GM21515 (cell line): ENCODE data around the gene ADCK1.
"Not testable (repeated sequence)": the region's sequence is repeated elsewhere in the genome, so short reads cannot be mapped to it uniquely, and the experiment has no call there.

Source experiments
- ATAC-seq: cut with Tn5 transposase; IDR thresholded peaks from one replicate; pipeline ENCODE4 v1.9.1; 2021; ENCODE audit not compliant: unreplicated experiment

The ADCK1 gene

DNA sequence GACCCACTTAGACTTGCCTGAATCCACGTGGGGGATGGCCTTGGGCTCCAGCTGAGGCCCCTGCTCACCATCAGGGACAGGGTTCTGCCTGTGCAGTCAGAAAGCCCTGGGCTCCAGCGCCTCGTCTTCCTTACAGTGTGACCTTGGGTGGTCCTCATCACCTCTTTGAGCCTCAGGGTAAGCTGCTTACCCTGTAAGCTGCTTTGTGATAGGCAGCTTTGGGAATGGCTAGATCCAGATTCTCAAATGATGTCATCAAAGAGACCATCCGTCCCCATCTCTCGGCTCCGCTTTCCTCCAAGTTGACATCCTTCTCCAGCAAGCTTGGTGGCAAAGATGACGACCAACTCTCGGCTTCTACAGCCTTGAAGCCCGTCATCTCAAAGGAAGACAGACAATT is 127.0 kb downstream of the ADCK1 start:
- no peak for ATAC-seq

DNA sequence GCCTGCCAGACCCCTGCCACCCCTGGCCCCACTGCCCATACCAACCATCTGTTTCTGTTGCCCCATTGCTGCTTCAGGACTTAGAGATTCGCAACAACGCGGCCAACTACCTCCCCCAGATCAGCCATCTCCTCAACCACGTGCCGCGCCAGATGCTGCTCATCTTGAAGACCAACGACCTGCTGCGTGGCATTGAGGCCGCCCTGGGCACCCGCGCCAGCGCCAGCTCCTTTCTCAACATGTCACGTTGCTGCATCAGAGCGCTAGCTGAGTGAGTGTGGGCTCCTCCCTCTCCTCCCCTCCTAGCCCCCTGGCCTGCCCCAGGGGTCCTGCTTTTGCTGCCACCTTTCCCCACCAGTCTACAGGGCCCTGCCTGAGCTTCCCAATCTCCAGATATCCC is 131.5 kb downstream of the ADCK1 start:
- ATAC-seq = no peak

GRCh38 chr14:77936138-77936639 is 136.3 kb downstream of the ADCK1 start:
- no peak for ATAC-seq

GRCh38 chr14:77947372-77947771 is 147.5 kb downstream of the ADCK1 start:
- ATAC-seq = no peak

DNA sequence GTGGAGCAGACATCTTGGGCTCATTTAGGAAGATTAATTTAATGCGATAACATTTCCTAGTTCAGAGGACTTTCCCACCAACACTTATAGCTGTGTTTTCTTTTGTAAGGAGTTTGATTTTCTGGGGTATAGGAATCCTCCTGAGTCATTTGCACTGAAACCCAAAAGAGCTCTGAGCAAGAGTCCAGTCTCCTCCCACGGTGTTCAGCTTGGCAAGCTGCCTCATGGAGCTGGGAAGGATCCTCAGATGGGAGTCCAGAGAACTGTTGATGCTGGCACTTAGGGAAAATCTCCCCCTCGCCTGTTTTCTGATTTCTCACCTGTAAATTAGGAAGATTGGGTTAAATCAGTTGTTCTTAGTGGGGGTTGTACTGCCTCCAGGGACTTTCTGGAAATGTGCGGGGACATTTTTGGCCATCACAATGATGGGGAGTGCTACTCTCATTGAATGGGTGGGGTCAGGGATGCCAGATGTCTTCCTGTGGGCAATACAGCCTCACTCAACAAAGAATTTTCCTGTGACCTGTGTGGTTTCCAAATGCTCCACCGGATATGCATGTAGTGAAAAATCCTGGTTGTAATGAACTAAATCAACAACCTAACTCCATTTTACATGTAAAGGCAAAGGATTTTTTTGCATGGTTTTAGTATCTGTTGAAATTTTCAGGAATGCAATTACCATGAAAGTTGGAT is 150.6 kb downstream of the ADCK1 start:
- ATAC-seq = no peak

DNA sequence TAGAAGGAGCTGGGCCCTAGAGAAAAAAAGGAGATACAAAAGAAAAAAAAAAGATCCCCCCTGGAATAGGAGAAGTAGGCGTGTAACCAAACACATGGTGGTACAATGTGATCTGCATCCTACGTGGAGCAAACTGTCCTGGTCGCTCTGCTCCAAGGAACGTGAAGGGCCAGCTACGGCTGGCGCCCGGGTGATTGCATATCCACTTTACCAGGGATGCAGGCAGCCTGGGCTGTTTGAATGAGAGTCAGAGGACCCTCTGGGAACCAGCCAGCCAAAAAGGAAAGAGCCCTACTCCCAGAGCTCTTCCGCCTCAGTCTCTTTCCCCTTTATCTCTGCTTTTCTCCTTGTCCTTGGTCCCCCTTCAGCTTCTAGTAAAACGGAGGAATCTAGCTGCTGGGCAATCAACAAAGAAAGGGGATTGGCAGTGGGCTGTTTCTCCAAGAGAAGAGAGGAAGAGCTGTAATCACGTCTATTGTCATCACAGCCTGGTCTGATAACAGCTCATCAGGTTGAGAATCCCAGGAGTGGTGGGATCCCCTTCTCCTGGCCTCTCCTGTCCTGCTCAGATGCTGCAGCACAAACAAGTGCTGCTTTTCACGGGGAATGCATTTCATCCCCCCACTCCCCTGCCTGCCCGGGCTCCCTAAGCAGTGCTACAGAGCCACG is 156.0 kb downstream of the ADCK1 start:
- ATAC-seq = no peak

DNA sequence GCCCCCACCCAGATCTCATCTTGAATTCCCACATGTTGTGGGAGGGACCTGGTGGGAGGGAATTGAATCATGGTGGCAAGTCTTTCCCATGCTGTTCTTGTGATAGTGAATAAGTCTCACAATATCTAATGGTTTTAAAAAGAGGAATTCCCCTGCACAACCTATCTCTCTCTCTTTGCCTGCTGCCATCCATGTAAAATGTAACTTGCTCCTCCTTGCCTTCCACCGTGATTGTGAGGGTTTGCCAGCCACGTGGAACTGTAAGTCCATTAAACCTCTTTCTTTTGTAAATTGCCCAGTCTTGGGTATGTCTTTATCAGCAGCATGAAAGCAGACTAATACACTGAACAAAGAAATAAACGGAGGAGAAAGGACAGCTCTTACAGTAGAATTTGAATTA is 159.8 kb downstream of the ADCK1 start:
- ATAC-seq = not testable (repeated sequence)

- no peak for ATAC-seq
Measured at GRCh38 chr14:77961847-77962580, 162.1 kb downstream of the ADCK1 start.

DNA sequence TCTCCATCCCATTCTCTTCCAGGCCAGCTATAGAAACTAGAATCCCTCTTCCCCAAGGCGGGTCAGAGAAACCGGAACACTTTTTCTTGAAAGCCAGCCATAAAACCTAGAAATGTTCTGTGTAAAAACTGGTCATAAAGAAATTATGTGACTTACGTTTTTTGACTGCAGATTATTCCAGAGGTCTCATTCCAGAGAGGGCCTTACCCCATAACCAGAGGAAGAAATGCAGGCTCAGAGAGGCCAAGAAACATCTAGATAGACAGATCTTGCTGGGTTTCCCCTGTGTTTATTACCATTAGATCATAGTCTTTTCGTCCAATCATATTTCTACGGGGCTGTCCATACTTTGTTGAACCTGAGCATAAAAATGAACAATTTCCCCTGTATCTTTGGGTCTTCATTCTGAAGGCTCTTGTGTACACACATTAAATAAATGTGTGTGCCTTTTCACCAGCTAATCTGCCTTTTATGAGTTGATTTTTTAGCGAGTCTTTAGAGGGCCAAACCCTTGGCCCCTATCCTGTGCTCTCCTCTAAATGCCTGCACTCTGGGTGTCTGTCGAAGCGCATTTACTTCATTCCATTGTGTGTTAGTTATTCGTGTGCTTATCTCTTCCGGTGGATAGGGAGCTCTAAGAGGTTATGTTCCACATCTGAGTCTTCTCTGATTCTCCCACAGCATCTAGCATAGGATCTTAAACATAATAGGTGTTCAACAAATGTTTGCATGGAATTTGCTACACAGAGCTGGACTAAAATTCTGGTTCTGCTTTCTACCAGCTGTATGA is 163.0 kb downstream of the ADCK1 start:
- no peak for ATAC-seq

- no peak for ATAC-seq
Measured at GRCh38 chr14:77964586-77964985, 164.7 kb downstream of the ADCK1 start.

DNA sequence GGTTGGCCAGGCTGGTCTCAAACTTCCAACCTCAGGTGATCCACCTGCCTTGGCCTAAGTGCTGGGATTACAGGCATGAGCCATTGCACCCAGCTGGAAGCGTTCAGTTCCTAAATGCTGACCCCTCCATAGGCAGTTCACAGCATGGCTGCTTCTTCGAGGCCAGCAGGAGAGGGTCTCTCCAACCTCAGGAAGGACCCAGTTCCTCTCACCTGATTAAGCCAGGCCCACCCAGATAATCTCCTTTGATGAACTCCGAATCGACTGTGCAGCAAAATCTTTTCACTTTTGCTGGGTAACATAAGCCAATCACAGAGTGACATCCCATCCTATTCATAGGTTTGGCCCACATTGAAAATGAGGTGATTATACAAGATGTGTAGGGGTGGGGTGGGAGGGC is 165.1 kb downstream of the ADCK1 start:
- ATAC-seq = no peak

- peak; percentile 77 for ATAC-seq
Measured at GRCh38 chr14:77965919-77966435, 166.1 kb downstream of the ADCK1 start.

DNA sequence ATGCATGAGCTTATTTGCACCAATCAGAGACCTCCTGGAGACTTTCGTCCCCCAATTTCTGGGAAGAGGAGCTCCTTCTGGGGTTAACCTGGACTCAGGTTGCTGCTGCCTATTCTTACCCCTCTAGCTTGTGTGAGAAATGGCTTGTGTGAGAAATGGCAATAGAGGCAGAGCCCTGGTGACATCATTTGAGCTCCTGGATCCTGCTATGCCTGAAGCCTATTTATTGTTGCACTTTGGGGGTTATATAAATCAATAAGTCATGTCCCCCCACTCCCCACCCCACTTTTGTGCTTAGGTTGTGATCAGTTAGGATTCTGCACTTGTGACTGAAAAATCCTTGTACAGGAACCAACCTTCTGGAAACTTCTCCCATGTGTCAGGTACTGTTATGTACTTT is 167.2 kb downstream of the ADCK1 start:
- ATAC-seq = no peak

- ATAC-seq = no peak
Measured at GRCh38 chr14:77970646-77971045, 170.7 kb downstream of the ADCK1 start.

DNA sequence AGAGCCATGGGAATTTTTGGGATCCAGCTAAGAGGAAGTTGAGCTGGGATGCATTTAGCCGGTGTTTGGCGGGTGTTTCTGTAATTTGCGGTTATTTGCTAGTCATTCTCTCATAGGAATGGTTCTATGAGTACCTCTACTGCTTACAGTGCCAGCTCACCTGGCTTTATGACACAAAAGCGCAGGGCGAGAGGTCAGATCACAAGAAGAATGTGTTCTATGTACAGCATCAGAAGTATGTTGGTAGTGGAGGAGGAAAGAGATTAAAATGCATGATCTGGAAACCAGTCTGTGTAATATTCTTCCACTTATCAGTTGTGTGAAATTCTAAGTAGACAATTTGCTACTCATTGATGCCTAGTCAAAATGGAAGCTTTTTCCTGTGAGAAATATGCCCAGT is 173.3 kb downstream of the ADCK1 start:
- no peak for ATAC-seq

GRCh38 chr14:77976591-77976990 is 176.7 kb downstream of the ADCK1 start:
- no peak for ATAC-seq

GRCh38 chr14:77979171-77979570 is 179.3 kb downstream of the ADCK1 start:
- ATAC-seq = no peak

DNA sequence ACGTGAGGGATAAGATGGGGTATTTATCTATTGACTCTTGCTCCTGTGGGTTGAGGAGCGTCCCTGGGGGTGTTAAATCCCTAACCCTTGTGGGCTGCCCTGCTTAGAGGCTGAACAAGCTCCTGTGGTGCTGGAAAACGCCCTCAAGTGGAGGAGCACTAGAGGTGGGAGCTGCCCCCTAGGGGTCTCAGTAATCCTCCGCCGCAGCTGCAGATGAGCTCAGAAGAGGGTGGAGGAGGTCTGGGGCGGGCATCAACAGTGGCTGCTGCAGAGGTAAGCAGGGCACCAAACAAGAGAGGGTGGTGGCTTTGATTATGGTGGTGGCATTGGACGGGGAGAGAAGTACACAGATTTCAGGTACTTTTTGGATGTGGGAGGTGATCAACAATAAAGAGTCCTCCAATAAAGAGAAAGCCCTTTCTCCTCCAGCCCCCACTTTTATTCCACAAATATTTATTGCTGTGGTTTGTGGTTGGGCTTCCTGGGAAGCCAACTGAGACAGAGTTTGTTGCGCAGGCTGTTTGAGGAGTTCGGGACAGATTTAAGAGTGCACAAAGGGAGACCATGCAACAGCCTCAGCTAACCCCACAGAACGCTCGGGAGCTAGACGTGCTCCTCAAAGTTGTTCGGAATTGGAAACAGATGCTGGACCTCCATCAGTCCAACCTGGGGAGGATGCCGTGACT is 179.9 kb downstream of the ADCK1 start:
- no peak for ATAC-seq

DNA sequence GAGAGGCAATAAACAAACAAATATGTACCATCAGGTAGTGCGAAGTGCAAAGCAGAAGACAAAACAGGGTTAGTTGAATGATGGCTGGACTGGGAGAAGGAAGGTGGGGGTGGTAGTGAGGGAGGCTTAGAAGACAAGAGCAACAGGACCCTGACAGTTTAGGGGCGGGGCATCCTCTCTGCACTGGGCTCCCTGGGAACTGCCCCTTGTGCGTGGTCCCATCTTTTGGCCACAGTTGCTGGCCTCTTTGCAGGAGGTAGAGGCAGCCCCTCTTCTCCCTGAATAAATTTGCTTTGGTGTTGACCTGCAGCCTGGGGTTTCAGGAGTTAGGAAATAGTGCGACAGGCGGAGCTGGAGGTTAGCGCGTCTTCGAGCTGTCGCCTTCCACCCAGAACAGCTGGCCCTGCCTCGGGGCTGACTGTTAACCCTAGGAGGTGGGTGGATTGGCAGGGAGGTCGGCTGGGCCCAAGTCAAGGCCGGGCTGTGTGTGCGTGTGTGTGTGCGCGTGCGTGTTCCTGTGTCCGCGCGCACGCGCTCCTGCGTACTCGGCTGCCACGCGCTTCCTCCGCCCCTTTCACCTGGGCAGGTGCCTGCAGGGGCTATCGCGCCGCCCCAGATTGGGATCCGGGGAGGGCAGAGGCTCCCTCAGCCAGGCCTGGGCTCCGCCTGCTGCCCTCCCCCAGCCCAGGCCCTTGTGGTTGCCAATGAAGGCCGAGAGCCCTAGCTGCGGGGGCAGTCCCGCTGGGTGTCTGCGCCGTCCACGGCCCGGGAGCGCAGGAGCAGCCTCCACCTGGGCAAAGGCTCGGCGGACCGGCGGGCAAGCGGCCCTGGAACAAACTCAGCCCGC is 180.8 kb downstream of the ADCK1 start:
- ATAC-seq = no peak
